ENCODE data around the gene FUBP3. TPM values are rescaled to one million over a fixed set of nuclear protein-coding genes. Genes with fewer than 3 reads are reported as not detected.

Gene FUBP3
- total and polyA plus RNA-seq, 4 donors = 22.9 to 44.6 (median 35.1) TPM

DNA sequence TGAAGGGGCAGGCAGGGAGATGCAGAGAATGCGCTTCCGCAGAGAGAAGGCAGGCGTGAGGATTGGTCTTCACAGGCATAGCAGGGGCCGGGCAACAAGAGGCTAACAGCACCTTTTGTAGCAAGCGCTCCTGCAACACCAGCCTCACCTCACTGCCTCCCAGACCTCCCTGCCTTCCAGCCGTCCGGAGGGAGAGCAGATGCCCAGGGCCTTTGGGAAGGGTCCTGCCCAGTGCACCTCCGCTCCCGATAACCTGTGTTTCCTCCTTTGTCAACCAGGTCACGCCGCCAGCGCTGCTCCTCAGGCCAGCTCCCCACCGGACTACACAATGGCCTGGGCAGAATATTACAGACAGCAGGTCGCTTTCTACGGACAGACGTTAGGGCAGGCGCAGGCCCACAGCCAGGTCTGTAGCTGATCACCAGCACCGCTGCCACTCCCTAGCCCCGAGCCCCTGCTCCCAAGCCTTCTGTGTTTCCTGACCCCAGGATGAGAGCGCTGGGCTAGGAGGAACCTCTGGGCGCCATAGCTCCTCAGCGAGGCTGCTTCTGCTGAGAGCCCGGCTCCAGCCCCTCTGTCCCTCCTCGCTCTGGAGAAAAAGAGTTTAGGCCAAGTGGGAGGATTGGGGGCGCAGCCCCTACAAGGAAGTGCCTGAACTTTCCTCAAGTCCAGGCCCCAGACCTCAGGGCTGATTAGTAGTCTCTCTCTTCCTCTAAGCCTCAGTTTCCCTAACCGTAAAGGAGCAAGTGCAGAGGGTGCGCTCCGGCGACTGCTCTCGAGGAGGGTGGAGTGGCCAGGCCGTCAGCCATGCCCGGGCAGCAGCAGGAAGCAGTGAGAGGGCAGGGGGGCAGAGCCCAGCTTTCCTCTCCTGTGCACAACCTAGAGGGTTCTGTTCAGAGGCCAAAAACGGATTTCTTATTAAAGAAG is 56.6 kb downstream of the FUBP3 start:
- 95 to 96% methylated on average over 32 to 33 of the region's 33 CpGs for WGBS, 2 donors
- DNase-seq (no peak), ATAC-seq (ENCODE audit: insufficient read depth, low FRiP score) (no peak)
- Histone ChIP-seq H3K9ac (ENCODE audit: insufficient read depth in 1 of 2, low read length in 2 of 2) (no peak overlapping the region), H3K27me3 (ENCODE audit: control insufficient read depth in 3 of 3, insufficient read depth in 3 of 3, low read length in 2 of 3) (no peaks in the 10 kb centered on the region), H3K36me3 (ENCODE audit: control insufficient read depth in 4 of 4, insufficient read depth in 4 of 4, low read length in 4 of 4) (peaks cover 11 to 63% (median 13%) of the 10 kb centered on the region in 4 donors), H3K4me1 (ENCODE audit: control insufficient read depth in 5 of 5, insufficient read depth in 5 of 5, low read length in 5 of 5) (no peaks in the 10 kb centered on the region), H3K4me3 (no peak overlapping the region), H3K9me3 (ENCODE audit: control insufficient read depth in 4 of 4, insufficient read depth in 3 of 4, low read length in 3 of 4) (no peaks in the 10 kb centered on the region), H3K27ac (ENCODE audit: low read depth in 1 of 2, low read length in 1 of 2) (no peak overlapping the region)
- TF ChIP-seq, protein P1, sequence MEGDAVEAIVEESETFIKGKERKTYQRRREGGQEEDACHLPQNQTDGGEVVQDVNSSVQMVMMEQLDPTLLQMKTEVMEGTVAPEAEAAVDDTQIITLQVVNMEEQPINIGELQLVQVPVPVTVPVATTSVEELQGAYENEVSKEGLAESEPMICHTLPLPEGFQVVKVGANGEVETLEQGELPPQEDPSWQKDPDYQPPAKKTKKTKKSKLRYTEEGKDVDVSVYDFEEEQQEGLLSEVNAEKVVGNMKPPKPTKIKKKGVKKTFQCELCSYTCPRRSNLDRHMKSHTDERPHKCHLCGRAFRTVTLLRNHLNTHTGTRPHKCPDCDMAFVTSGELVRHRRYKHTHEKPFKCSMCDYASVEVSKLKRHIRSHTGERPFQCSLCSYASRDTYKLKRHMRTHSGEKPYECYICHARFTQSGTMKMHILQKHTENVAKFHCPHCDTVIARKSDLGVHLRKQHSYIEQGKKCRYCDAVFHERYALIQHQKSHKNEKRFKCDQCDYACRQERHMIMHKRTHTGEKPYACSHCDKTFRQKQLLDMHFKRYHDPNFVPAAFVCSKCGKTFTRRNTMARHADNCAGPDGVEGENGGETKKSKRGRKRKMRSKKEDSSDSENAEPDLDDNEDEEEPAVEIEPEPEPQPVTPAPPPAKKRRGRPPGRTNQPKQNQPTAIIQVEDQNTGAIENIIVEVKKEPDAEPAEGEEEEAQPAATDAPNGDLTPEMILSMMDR (IDR thresholded peaks at IDR 0.05; ENCODE audit: control extremely low read depth, extremely low read depth) = no peak

DNA sequence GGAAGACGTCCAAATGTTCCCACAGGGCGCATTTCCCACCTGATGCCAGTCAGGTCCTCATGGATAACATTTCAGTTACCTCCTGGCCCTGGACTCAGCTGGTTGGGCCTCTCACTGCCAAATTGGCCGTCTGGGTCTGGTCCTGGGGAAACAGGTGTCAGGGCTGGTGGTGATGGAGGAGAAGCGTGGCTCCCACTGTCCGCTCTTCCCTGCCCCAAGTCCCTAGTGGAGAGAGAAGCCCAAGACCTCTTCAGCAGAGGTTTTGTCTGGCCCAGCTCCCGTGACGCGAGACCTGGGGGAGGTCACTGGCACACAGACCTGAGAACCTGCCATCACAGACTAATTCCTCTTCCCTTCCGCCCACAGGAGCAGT is 57.3 kb downstream of the FUBP3 start:
- DNase-seq = no peak

DNA sequence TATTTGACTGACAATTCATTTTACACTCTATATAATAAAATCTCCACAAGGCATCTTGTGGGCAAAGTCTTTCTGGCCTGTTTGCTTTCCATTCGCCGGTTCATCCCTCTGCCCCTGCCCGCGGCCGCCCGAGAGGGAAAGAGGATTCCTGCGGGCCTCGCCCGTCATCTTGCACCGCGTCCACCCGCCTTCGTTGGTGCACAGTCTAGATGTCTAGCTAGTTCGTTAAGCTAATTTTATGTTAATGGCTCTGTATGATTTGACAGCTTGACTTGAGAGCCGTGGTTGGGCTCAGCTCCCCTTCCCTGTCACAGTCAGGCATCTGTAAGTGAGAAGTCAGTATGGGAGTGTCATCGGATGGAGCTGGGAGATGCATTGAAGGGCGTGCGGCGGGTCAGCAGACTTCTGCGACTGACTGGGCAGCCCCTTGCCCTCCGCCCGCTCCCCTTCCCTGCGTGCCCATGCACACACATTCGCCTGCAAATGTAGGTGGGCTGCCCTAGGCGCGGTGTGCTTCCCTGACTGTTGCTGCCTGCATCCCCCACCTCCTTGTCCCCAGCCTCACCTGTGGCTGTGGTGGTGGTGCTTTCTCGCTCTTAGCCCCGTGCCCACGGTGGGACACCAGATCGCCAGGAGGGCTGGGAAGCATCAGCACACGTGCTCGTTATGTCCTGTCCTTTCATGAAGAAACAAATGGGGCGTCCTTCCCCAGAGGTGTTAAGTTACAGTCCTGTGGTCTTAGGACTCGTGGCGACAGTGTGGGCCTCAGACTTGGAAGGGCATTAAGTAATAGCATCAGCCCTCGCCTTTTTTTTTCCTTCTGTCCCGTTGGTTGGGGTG is 59.1 kb downstream of the FUBP3 start:
- Histone ChIP-seq H3K27me3 (ENCODE audit: control insufficient read depth in 3 of 3, insufficient read depth in 3 of 3, low read length in 2 of 3) (no peaks in the 10 kb centered on the region), H3K9me3 (ENCODE audit: control insufficient read depth in 4 of 4, insufficient read depth in 3 of 4, low read length in 3 of 4) (no peaks in the 10 kb centered on the region), H3K27ac (ENCODE audit: low read depth in 1 of 2, low read length in 1 of 2) (no peak overlapping the region), H3K9ac (ENCODE audit: insufficient read depth in 1 of 2, low read length in 2 of 2) (no peak overlapping the region), H3K4me1 (ENCODE audit: control insufficient read depth in 5 of 5, insufficient read depth in 5 of 5, low read length in 5 of 5) (no peaks in the 10 kb centered on the region), H3K36me3 (ENCODE audit: control insufficient read depth in 4 of 4, insufficient read depth in 4 of 4, low read length in 4 of 4) (peaks cover 2 to 38% (median 4%) of the 10 kb centered on the region in 4 donors), H3K4me3 (no peak overlapping the region)
- 89 to 91% methylated on average over 37 of the region's 37 CpGs for WGBS, 2 donors
- DNase-seq (no peak), ATAC-seq (ENCODE audit: insufficient read depth, low FRiP score) (no peak)
- TF ChIP-seq, protein P1 (IDR thresholded peaks at IDR 0.05; ENCODE audit: control extremely low read depth, extremely low read depth) = no peak

More for the DNA sequence above, 57.3 kb downstream of the FUBP3 start:
- TF ChIP-seq, protein P1 (IDR thresholded peaks at IDR 0.05; ENCODE audit: control extremely low read depth, extremely low read depth) = no peak
- 94 to 95% methylated on average over 9 of the region's 9 CpGs for WGBS, 2 donors
- H3K27me3 ChIP-seq (ENCODE audit: control insufficient read depth in 3 of 3, insufficient read depth in 3 of 3, low read length in 2 of 3) = no peaks in the 10 kb centered on the region
- no peak overlapping the region for H3K4me3 ChIP-seq
- H3K4me1 ChIP-seq (ENCODE audit: control insufficient read depth in 5 of 5, insufficient read depth in 5 of 5, low read length in 5 of 5) = no peaks in the 10 kb centered on the region
- ATAC-seq (ENCODE audit: insufficient read depth, low FRiP score) = no peak
- peaks cover 8 to 56% (median 10%) of the 10 kb centered on the region in 4 donors for H3K36me3 ChIP-seq (ENCODE audit: control insufficient read depth in 4 of 4, insufficient read depth in 4 of 4, low read length in 4 of 4)
- H3K27ac ChIP-seq (ENCODE audit: low read depth in 1 of 2, low read length in 1 of 2) = no peak overlapping the region
- H3K9me3 ChIP-seq (ENCODE audit: control insufficient read depth in 4 of 4, insufficient read depth in 3 of 4, low read length in 3 of 4) = no peaks in the 10 kb centered on the region
- H3K9ac ChIP-seq (ENCODE audit: insufficient read depth in 1 of 2, low read length in 2 of 2) = no peak overlapping the region
